ENCODE results near the gene NT5C2.
"Not testable (repeated sequence)": the region's sequence is repeated elsewhere in the genome, so short reads cannot be mapped to it uniquely, and the experiment has no call there.

- not testable (repeated sequence) for TF ChIP-seq POLR2A (IDR thresholded peaks at IDR 0.05; ENCODE audit: low read length); GATA1 (IDR thresholded peaks at IDR 0.05; ENCODE audit: low read depth, low read length)
Measured at GRCh38 chr10:103224721-103225120, 31.6 kb upstream of the NT5C2 start.
